ENCODE data around the gene CDH23. TPM values are rescaled to one million over a fixed set of nuclear protein-coding genes. Genes with fewer than 3 reads are reported as not detected.

CDH23 gene
- total RNA-seq, 4 donors from 2014 or later, result 13.8 to 20.1 (median 17.3) TPM

DNA sequence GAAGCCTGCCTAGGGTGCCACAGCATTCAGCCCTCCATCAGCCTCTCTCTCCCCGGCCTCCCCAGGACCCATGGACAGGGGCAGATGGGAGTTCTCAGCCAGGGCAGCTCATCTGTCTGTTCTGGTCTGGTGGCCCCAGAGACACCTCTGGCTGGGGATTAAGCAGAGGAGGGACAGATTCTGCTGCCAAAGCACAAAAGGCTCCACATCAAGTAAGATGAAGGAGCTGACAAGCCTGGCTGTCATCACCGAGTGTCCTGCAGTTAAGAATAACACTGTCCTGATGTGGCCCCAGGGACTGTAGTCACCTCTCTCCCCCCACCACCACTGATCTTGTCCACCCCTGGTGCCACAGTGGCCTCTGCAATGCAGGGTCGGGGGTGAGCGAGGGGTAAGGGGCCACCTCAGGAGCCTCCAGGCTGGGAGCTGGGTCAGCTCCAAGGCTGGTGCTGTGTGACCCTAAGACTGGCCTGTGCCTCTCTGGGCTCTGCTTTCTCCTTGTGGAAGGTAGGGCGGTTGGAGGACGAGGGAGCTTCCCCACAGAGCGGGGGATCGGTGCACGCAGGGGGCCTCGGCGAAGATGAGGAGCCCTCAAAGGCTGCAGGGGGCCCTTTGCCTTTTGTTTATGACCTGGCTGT is 304.1 kb downstream of the CDH23 start:
- Histone ChIP-seq H3K9me3 (no peaks in the 10 kb centered on the region), H3K4me1 (peaks cover 0 to 13% (median 4%) of the 10 kb centered on the region in 4 donors), H3K27me3 (no peaks in the 10 kb centered on the region), H3K36me3 (no peaks in the 10 kb centered on the region), H3K27ac (no peak overlapping the region), H3K4me3 (no peak overlapping the region)
- 82 to 85% methylated on average over 11 of the region's 11 CpGs for WGBS, 2 donors
- DNase-seq (ENCODE audit: low spot score in 2 of 2), result no peak
- TF ChIP-seq POLR2A (IDR thresholded peaks at IDR 0.05), result no peak
- no peak for TF ChIP-seq EP300 (IDR thresholded peaks at IDR 0.05)
- TF ChIP-seq, protein P1, sequence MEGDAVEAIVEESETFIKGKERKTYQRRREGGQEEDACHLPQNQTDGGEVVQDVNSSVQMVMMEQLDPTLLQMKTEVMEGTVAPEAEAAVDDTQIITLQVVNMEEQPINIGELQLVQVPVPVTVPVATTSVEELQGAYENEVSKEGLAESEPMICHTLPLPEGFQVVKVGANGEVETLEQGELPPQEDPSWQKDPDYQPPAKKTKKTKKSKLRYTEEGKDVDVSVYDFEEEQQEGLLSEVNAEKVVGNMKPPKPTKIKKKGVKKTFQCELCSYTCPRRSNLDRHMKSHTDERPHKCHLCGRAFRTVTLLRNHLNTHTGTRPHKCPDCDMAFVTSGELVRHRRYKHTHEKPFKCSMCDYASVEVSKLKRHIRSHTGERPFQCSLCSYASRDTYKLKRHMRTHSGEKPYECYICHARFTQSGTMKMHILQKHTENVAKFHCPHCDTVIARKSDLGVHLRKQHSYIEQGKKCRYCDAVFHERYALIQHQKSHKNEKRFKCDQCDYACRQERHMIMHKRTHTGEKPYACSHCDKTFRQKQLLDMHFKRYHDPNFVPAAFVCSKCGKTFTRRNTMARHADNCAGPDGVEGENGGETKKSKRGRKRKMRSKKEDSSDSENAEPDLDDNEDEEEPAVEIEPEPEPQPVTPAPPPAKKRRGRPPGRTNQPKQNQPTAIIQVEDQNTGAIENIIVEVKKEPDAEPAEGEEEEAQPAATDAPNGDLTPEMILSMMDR (IDR thresholded peaks at IDR 0.05), result no peak

DNA sequence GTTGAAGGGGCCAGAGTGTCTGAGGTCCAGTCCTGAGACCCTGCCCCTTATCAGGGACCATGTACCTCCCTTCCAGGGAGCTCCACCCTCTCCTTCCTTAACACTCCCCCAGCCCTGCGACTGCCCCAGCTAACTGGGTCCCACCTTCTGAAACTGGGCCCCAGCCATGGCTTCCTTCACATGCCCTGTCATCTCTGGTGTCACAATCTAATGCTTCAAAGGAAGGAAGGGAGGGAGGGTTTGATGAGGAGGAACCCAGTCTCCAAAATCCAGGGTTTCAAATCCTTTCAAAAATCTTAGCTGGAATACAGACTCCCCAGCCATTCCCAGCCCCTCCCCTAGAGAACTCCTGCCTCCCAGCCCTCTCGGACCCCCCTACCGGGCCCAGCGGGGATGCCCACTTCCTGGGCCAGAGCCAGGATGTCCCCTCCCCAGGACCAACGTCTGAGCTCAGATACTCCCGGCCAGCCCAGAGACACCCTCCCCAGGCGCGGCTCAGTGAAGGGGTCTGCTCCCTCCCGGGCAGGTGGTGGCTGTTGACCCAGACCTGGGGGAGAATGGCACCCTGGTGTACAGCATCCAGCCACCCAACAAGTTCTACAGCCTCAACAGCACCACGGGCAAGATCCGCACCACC is 304.9 kb downstream of the CDH23 start:
- Histone ChIP-seq H3K4me1 (peaks cover 0 to 9% (median 1%) of the 10 kb centered on the region in 4 donors), H3K4me3 (no peak overlapping the region), H3K36me3 (no peaks in the 10 kb centered on the region), H3K27ac (no peak overlapping the region), H3K9me3 (no peaks in the 10 kb centered on the region), H3K27me3 (no peaks in the 10 kb centered on the region)
- 64 to 67% methylated on average over 5 to 9 of the region's 11 CpGs for WGBS, 2 donors
- no peak for TF ChIP-seq POLR2A (IDR thresholded peaks at IDR 0.05)
- no peak for TF ChIP-seq EP300 (IDR thresholded peaks at IDR 0.05)
- TF ChIP-seq, protein P1 (IDR thresholded peaks at IDR 0.05), result no peak
- DNase-seq (ENCODE audit: low spot score in 2 of 2), result no peak

DNA sequence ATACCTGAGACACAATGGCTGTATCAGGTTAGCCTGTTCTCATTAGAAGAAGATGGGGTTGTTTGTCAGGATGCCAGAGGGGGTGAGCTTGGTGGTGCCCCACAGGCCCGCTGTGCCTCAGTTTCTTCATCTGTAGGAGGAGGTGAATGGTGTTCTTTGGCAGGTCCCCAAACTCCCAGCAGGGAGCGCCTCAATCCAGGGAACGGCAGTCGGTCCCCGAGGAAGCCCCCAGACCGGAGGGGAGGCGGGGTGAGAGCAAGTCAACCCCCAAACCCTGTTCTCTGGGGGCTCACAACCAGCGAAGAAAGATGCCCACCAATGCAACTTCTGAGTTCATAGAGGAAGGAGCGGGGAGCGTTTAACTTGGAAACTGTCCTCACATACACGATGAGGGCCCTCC is 306.9 kb downstream of the CDH23 start:
- no peaks in the 10 kb centered on the region for H3K27me3 ChIP-seq
- H3K4me1 ChIP-seq, result peaks cover 0 to 15% (median 0%) of the 10 kb centered on the region in 4 donors
- DNase-seq (ENCODE audit: low spot score in 2 of 2), result no peak
- TF ChIP-seq EP300 (IDR thresholded peaks at IDR 0.05) (no peak), POLR2A (IDR thresholded peaks at IDR 0.05) (no peak)
- TF ChIP-seq, protein P1 (IDR thresholded peaks at IDR 0.05), result no peak
- H3K9me3 ChIP-seq, result no peaks in the 10 kb centered on the region
- no peak overlapping the region for H3K27ac ChIP-seq
- H3K4me3 ChIP-seq, result no peak overlapping the region
- 72 to 73% methylated on average over 11 of the region's 11 CpGs for WGBS, 2 donors
- no peaks in the 10 kb centered on the region for H3K36me3 ChIP-seq

DNA sequence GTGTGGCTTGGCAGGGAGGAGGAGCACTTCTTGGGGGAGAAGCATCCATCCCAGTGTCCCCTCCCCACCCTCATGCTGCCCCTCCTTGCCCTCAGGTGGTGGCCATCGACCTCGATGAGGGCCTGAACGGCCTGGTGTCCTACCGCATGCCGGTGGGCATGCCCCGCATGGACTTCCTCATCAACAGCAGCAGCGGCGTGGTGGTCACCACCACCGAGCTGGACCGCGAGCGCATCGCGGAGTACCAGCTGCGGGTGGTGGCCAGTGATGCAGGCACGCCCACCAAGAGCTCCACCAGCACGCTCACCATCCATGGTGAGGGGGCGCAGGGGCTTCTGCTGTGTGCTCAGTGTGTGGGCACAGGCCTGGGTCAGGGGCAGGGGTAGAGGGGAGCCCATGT is 308.1 kb downstream of the CDH23 start:
- Histone ChIP-seq H3K4me3 (no peak overlapping the region), H3K4me1 (peaks cover 0 to 21% (median 0%) of the 10 kb centered on the region in 4 donors), H3K36me3 (no peaks in the 10 kb centered on the region), H3K9me3 (no peaks in the 10 kb centered on the region), H3K27ac (no peak overlapping the region), H3K27me3 (no peaks in the 10 kb centered on the region)
- TF ChIP-seq POLR2A (IDR thresholded peaks at IDR 0.05) (no peak), EP300 (IDR thresholded peaks at IDR 0.05) (no peak)
- TF ChIP-seq, protein P1 (IDR thresholded peaks at IDR 0.05), result no peak
- DNase-seq (ENCODE audit: low spot score in 2 of 2), result no peak
- 94 to 100% methylated on average over 4 to 14 of the region's 18 CpGs for WGBS, 2 donors

DNA sequence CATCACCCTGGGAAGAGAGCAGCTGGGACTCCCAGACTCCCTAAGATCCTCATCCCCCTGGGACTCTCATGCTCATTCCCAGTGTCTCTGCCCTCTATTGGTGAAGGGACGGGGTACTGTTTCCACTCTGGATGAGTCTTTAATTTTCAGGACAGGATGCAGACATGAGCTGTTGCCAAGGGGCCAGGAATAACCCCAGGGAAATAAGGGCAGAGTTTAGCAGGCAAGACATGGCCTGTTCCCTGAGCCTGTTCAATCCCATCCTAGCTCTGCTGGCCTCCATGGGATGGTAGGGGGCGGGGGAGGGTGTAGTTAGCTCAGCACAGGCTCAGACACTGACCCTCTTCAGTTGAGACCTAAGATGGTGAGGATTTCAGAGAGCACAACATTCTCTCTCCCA is 308.9 kb downstream of the CDH23 start:
- H3K9me3 ChIP-seq, result no peaks in the 10 kb centered on the region
- H3K4me3 ChIP-seq, result no peak overlapping the region
- H3K27ac ChIP-seq, result no peak overlapping the region
- no peaks in the 10 kb centered on the region for H3K36me3 ChIP-seq
- TF ChIP-seq EP300 (IDR thresholded peaks at IDR 0.05), result no peak
- TF ChIP-seq, protein P1 (IDR thresholded peaks at IDR 0.05), result no peak
- no peak for TF ChIP-seq POLR2A (IDR thresholded peaks at IDR 0.05)
- 76 to 88% methylated on average over 2 of the region's 2 CpGs for WGBS, 2 donors
- peaks cover 0 to 21% (median 0%) of the 10 kb centered on the region in 4 donors for H3K4me1 ChIP-seq
- DNase-seq (ENCODE audit: low spot score in 2 of 2), result no peak
- no peaks in the 10 kb centered on the region for H3K27me3 ChIP-seq
